ENCODE data around the gene TSHZ1.
A peak's percentile ranks its signal among the peaks of the same experiment; 100 is the strongest.

TSHZ1 gene

GRCh38 chr18:75253043-75253442, 42.4 kb downstream of the TSHZ1 start:
- no peak for DNase-seq (ENCODE audit: extremely low spot score)
- POLR2A ChIA-PET, result no interaction called here
- CTCF ChIA-PET, result no interaction called here
- no peak for TF ChIP-seq CTCF (IDR thresholded peaks at IDR 0.05; ENCODE audit: control extremely low read depth, extremely low read depth, low read depth, missing control alignments)

- no peak for TF ChIP-seq CTCF (IDR thresholded peaks at IDR 0.05; ENCODE audit: control extremely low read depth, extremely low read depth, low read depth, missing control alignments)
- no peak for DNase-seq (ENCODE audit: extremely low spot score)
- POLR2A ChIA-PET, result no interaction called here
- CTCF ChIA-PET, result no interaction called here
Measured at GRCh38 chr18:75253784-75254183, 43.2 kb downstream of the TSHZ1 start.

GRCh38 chr18:75255094-75255493, 44.5 kb downstream of the TSHZ1 start:
- TF ChIP-seq CTCF (IDR thresholded peaks at IDR 0.05; ENCODE audit: control extremely low read depth, extremely low read depth, low read depth, missing control alignments), result no peak
- ChIA-PET CTCF (interaction anchor here (0.8 to 1.6 kb wide), 2 partner anchors 11 to 22 kb away, joined by 3 to 5 read pairs; no protein-coding TSS in a partner anchor), POLR2A (no interaction called here)
- no peak for DNase-seq (ENCODE audit: extremely low spot score)

- no peak for TF ChIP-seq CTCF (IDR thresholded peaks at IDR 0.05; ENCODE audit: control extremely low read depth, extremely low read depth, low read depth, missing control alignments)
- CTCF ChIA-PET, result no interaction called here
- POLR2A ChIA-PET, result no interaction called here
Measured at GRCh38 chr18:75256376-75256775, 45.8 kb downstream of the TSHZ1 start.

GRCh38 chr18:75257605-75258004, 47.0 kb downstream of the TSHZ1 start:
- no peak for TF ChIP-seq CTCF (IDR thresholded peaks at IDR 0.05; ENCODE audit: control extremely low read depth, extremely low read depth, low read depth, missing control alignments)
- no peak for DNase-seq (ENCODE audit: extremely low spot score)
- CTCF ChIA-PET, result interaction anchor here (0.8 kb wide), 1 partner anchor 12 kb away, joined by 3 read pairs; no protein-coding TSS in a partner anchor
- POLR2A ChIA-PET, result no interaction called here

More at GRCh38 chr18:75256376-75256775, 45.8 kb downstream of the TSHZ1 start:
- no peak for DNase-seq (ENCODE audit: extremely low spot score)

GRCh38 chr18:75261430-75262223, 51.0 kb downstream of the TSHZ1 start:
- ChIA-PET CTCF (interaction anchor here (0.7 to 2.1 kb wide), 5 partner anchors 11 to 30 kb away, joined by 3 to 9 read pairs (median 3); no protein-coding TSS in a partner anchor), POLR2A (no interaction called here)
- no peak for TF ChIP-seq CTCF (IDR thresholded peaks at IDR 0.05; ENCODE audit: control extremely low read depth, extremely low read depth, low read depth, missing control alignments)
- peak; percentile 60 for DNase-seq (ENCODE audit: extremely low spot score)

All from GM10248 (cell line).